HFF-Myc (cell line): ENCODE measurements around the gene HLF.

Experiments used
- DNase-seq: peaks from one replicate; pipeline ENCODE4 v3.0.0-alpha.2; 2011; ENCODE audit warnings: low read depth; ENCODE audit errors: extremely low read depth
- H3K4me3 ChIP-seq: replicated peaks from 2 replicates; pipeline ENCODE4 v1.5.1; 2011; ENCODE audit warnings: low read depth, mild to moderate bottlenecking, control low read depth, low read length
- TF ChIP-seq, protein P1 (sequence below): IDR thresholded peaks from 2 replicates; pipeline ENCODE4 v1.5.1; 2012; ENCODE audit warnings: mild to moderate bottlenecking, low read depth, low read length, control low read depth; ENCODE audit errors: missing control alignments

The HLF gene

DNA sequence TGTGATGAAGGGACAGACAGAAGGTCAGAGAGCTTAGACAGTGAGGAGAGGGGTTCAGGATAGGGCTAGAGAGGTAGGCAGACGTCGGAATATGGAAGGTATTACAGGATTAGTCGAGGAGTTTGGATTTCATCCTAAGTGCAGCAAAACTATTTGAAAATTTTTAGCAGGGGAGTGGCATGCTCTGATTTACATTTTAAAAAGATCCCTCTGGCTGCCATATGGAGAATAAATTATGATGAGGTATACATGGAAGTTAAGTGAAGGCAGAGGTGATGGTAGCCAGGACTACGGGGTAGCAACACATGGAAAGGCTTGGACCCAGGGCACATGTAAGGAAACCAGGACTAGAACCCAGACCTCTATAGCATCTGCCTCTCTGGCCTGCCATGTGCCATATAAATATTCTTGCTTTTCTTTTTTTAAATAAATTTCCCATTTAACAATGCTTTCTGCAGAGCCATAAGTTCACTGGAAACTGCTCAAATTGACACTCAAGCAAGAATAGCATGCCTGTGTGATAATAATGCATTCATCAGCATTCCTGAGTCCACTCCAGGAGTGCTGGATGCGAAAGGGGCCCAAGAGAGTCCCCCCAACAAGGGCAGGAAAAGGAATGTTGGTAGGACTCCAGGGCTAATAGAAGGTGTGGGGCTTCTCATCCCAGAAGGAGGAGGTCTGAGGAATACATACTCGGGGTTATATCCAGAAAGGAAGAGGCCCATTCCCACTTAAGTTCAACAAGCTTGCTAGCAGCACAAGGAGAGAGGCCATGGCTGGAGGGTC lies 78.2 kb downstream of the HLF start:
- TF ChIP-seq, protein P1, sequence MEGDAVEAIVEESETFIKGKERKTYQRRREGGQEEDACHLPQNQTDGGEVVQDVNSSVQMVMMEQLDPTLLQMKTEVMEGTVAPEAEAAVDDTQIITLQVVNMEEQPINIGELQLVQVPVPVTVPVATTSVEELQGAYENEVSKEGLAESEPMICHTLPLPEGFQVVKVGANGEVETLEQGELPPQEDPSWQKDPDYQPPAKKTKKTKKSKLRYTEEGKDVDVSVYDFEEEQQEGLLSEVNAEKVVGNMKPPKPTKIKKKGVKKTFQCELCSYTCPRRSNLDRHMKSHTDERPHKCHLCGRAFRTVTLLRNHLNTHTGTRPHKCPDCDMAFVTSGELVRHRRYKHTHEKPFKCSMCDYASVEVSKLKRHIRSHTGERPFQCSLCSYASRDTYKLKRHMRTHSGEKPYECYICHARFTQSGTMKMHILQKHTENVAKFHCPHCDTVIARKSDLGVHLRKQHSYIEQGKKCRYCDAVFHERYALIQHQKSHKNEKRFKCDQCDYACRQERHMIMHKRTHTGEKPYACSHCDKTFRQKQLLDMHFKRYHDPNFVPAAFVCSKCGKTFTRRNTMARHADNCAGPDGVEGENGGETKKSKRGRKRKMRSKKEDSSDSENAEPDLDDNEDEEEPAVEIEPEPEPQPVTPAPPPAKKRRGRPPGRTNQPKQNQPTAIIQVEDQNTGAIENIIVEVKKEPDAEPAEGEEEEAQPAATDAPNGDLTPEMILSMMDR = no peak
- H3K4me3 ChIP-seq = no peak overlapping the region
- no peak for DNase-seq

DNA sequence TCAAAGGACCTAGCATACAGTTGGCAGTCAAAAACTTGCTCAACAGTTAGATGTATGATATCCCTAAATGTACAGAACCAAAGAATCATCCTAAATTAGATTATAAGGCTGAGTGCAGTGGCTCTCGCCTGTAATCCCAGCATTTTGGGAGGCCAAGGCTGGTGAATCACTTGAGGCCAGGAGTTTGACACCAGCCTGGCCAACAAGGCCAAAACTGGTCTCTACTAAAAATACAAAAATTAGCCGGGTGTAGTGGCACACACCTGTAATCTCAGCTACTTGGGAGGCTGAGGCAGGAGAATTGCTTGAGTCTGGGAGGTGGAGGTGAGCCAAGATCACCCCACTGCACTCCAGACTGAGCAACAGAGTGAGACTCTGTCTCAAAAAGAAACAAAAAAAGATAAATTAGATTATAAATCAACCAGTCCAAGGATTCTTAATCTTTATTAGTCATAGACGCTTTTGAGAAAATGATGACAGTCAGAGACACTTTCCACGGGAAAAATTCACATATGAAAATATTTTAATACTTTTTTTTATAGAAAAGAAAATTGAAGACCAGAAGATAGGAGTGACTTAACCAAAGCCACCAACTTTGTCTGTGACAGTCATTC lies 79.2 kb downstream of the HLF start:
- TF ChIP-seq, protein P1 = no peak
- no peak overlapping the region for H3K4me3 ChIP-seq
- no peak for DNase-seq

DNA sequence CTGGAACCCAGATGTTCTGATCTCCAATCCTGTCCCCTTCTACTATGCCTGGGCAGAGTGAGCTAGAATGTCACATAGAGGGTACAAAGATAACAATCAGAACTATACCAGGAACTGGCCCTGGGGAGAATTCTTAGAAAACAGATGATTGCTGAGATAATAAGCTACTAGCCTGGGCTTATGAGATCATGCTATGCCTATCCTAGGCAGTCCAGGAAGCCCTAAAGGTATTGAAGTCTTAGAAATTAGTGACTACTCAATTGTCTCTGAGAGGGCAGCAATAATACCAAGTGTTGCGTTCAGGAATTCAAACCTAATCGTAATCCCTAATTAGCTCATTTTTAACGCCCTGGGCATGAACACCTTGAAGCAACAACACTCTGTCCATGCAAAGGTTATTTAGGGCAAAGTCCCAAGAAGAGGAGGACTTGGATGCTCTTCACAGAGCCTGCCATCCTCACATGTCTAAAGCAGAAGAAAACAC lies 79.8 kb downstream of the HLF start:
- no peak for DNase-seq
- H3K4me3 ChIP-seq = no peak overlapping the region
- TF ChIP-seq, protein P1 = no peak

DNA sequence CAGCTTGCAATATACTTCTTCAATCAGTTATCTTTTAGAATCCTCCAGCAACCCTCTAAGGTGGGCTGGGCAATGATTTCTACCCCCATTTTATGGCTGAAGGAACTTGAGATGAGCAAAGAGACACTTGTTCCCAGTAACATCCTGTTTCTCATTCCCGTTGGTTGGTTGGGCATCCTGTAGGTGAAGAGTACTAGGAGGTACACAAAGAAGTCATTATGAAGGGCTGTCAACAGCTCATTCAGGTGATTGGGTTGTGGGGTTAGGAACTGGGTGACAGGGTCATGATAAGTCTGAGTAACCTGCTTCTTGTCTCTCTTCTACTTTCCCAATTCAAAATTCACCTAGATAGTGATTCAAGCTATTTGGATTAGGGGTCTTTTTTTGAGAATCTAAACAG lies 80.4 kb downstream of the HLF start:
- TF ChIP-seq, protein P1 = no peak
- no peak overlapping the region for H3K4me3 ChIP-seq
- no peak for DNase-seq

DNA sequence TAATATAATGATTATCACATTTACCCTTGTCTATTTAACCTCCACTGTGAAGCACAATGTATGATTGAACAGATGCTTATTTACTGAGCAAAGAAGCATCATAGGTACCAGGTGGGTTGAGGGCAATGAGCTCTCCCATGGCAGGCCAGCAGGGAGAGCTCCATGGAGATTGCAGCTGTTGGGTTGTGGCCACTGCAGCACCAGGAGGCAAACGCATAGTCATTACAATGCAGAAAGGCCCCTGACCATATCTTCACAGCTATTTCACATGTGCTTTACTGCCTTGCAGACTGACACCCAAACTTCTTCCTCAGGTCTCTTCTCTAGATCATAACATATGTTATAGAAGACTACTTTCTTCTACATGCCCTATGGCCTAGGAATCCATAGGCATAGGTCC lies 81.9 kb downstream of the HLF start:
- TF ChIP-seq, protein P1 = no peak
- no peak overlapping the region for H3K4me3 ChIP-seq
- DNase-seq = no peak

DNA sequence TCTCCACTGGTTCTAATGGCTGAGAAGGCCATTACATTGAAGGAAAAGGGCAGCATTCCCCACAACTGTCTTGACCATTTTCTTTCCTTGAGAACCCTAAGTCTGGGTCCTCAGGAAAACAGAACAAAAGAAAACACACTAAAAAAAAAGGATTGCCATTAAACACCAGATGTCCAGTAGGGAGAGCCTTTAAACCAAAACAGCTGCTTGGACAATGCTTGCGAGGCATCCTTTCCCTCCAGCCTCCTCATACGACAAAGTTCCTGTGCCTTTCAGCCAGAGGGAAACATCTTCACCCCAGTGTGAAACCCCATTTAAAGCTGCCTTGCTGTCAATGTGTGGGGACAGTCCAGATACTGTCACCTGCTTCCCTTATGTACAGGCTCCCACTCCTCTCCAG lies 82.6 kb downstream of the HLF start:
- TF ChIP-seq, protein P1 = no peak
- H3K4me3 ChIP-seq = no peak overlapping the region
- DNase-seq = no peak
